Neural cell (in vitro differentiated cells): ENCODE data around the gene GIPC3. TPM values are rescaled to one million over a fixed set of nuclear protein-coding genes. Genes with fewer than 3 reads are reported as not detected.

ENCODE experiments used
- H2AFZ ChIP-seq: fragments of 200-600, 300-800 bp; sonication (generic), shearing (Covaris generic); 2 replicates; pipeline ENCODE4 v1.6.0; 2014; ENCODE audit warnings: low read depth, mild to moderate bottlenecking, antibody characterized with exemption, low read length, moderate library complexity
- H3F3A ChIP-seq: fragments of 200-600 bp; shearing (Covaris generic); 2 replicates; pipeline ENCODE4 v1.6.1; 2016; ENCODE audit warnings: mild to moderate bottlenecking, moderate library complexity, mixed read lengths, antibody characterized with exemption, low read length; ENCODE audit not compliant: insufficient read depth, poor library complexity, severe bottlenecking
- H3K27ac ChIP-seq: fragments of 200-600, 300-800 bp; sonication (generic), shearing (Covaris generic); 2 replicates; pipeline ENCODE4 v1.5.1; 2014; ENCODE audit warnings: mild to moderate bottlenecking, low read length, moderate library complexity
- H3K27me3 ChIP-seq: fragments of 300-800, 200-600 bp; sonication (generic), shearing (Covaris generic); 2 replicates; pipeline ENCODE4 v1.6.0; 2014; ENCODE audit warnings: mild to moderate bottlenecking, low read depth, low read length, moderate library complexity; ENCODE audit not compliant: insufficient read depth
- H3K36me3 ChIP-seq: fragments of 300-800, 200-600 bp; sonication (generic), shearing (Covaris generic); 2 replicates; pipeline ENCODE4 v1.5.1; 2014; ENCODE audit warnings: mild to moderate bottlenecking, antibody characterized with exemption, low read length, moderate library complexity; ENCODE audit not compliant: insufficient read depth
- H3K4me2 ChIP-seq: fragments of 300-800, 200-600 bp; sonication (generic), shearing (Covaris generic); 2 replicates; pipeline ENCODE4 v1.6.0; 2014; ENCODE audit warnings: mild to moderate bottlenecking, low read length
- H3K4me3 ChIP-seq: fragments of 300-800, 200-600 bp; sonication (generic), shearing (Covaris generic); 2 replicates; pipeline ENCODE4 v1.5.1; 2014; ENCODE audit warnings: mild to moderate bottlenecking, low read length, moderate library complexity
- H3K79me2 ChIP-seq: fragments of 200-600 bp; shearing (Covaris generic); replicated peaks from 2 replicates; pipeline ENCODE4 v1.6.0; 2014; ENCODE audit warnings: mild to moderate bottlenecking, low read length, moderate library complexity; ENCODE audit not compliant: insufficient read depth
- H3K9ac ChIP-seq: fragments of 300-800, 200-600 bp; sonication (generic), shearing (Covaris generic); 2 replicates; pipeline ENCODE4 v1.6.1; 2016; ENCODE audit warnings: mild to moderate bottlenecking, low read length, mixed read lengths
- H3K9me2 ChIP-seq: fragments of 200-600 bp; shearing (Covaris generic); 2 replicates; pipeline ENCODE4 v1.6.1; 2016; ENCODE audit warnings: mild to moderate bottlenecking, low read length, mixed read lengths; ENCODE audit not compliant: insufficient read depth
- H3K9me3 ChIP-seq: fragments of 200-600, 300-800 bp; sonication (generic), shearing (Covaris generic); 2 replicates; pipeline ENCODE4 v1.6.1; 2016; ENCODE audit warnings: mild to moderate bottlenecking, mixed run types, low read length, moderate library complexity, mixed read lengths
- H4K20me1 ChIP-seq: fragments of 200-600 bp; shearing (Covaris generic); 2 replicates; pipeline ENCODE4 v1.6.1; 2016; ENCODE audit warnings: mild to moderate bottlenecking, mixed run types; ENCODE audit not compliant: insufficient read depth
- CTCF ChIP-seq: fragments of 450-650 bp; IDR thresholded peaks from 2 replicates; pipeline ENCODE4 v1.5.1; 2014; ENCODE audit warnings: antibody characterized with exemption, mild to moderate bottlenecking, moderate library complexity; ENCODE audit not compliant: poor library complexity, severe bottlenecking
- EP300 ChIP-seq: fragments of 450-650 bp; conservative IDR thresholded peaks from 2 replicates; pipeline ENCODE4 v1.6.1; 2014; ENCODE audit warnings: antibody characterized with exemption, mild to moderate bottlenecking, moderate library complexity; ENCODE audit not compliant: poor library complexity, severe bottlenecking
- EZH2 ChIP-seq: fragments of 200-600, 300-800 bp; shearing (Covaris generic), sonication (generic); IDR thresholded peaks from 2 replicates; pipeline ENCODE4 v1.6.1; 2014; ENCODE audit warnings: antibody characterized with exemption, low read length, borderline replicate concordance, mild to moderate bottlenecking; ENCODE audit not compliant: insufficient read depth, poor library complexity, severe bottlenecking
- MXI1 ChIP-seq: fragments of 450-650 bp; conservative IDR thresholded peaks from 2 replicates; pipeline ENCODE4 v1.6.1; 2014; ENCODE audit warnings: antibody characterized with exemption, mild to moderate bottlenecking; ENCODE audit not compliant: poor library complexity, severe bottlenecking
- POLR2AphosphoS5 ChIP-seq: IDR thresholded peaks from 2 replicates; pipeline ENCODE4 v1.6.1; 2012
- RAD21 ChIP-seq: fragments of 450-650 bp; conservative IDR thresholded peaks from 2 replicates; pipeline ENCODE4 v1.6.1; 2014; ENCODE audit warnings: antibody characterized with exemption, mild to moderate bottlenecking, moderate library complexity
- REST ChIP-seq: IDR thresholded peaks from 2 replicates; pipeline ENCODE4 v1.6.1; 2012; ENCODE audit warnings: borderline replicate concordance
- SMC3 ChIP-seq: fragments of 450-650 bp; conservative IDR thresholded peaks from 2 replicates; pipeline ENCODE4 v1.6.1; 2014; ENCODE audit warnings: antibody characterized with exemption, mild to moderate bottlenecking, moderate library complexity; ENCODE audit not compliant: poor library complexity
- TAF1 ChIP-seq: IDR thresholded peaks from 2 replicates; pipeline ENCODE4 v1.6.1; 2012; ENCODE audit warnings: low read depth
- polyA plus RNA-seq: library from polyadenylated mRNA; depleted of rRNA; stranded (reverse); fragments of >200 nt; gene quantifications from 2 replicates; pipeline ENCODE4 v1.2.3, GENCODE V29; 2014

The GIPC3 gene
- polyA plus RNA-seq, 1 donor from 2014 or later = not detected

DNA sequence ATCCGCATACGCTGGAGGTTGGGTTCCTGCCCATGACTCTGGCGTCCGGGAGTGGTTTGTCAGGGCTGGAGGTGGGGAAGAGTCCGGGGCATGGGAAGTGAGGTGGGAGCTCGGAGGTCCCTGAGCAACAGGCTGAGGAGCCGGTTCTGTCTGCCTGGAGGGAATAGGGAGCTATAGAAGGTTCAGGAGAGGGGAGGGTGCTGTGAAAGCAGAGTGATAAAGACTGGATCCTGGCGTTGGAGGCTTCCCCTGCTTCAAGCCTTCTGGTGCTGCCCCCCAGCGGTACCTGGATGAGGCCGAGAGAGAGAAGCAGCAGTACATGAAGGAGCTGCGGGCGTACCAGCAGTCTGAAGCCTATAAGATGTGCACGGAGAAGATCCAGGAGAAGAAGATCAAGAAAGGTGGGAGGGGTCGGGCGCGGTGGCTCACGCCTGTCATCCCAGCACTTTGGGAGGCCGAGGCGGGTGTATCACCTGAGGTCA is 10.0 kb upstream of the GIPC3 start:
- H3K9me2 ChIP-seq = no peaks in the 10 kb centered on the region
- TF ChIP-seq SMC3 = no peak
- TF ChIP-seq RAD21 = no peak
- TF ChIP-seq REST = no peak
- H3F3A ChIP-seq = no peaks in the 10 kb centered on the region
- H3K36me3 ChIP-seq = no peaks in the 10 kb centered on the region
- H2AFZ ChIP-seq = no peak overlapping the region
- H3K9me3 ChIP-seq = no peaks in the 10 kb centered on the region
- H4K20me1 ChIP-seq = no peaks in the 10 kb centered on the region
- no peak overlapping the region for H3K4me3 ChIP-seq
- H3K27ac ChIP-seq = no peak overlapping the region
- H3K27me3 ChIP-seq = no peaks in the 10 kb centered on the region
- H3K79me2 ChIP-seq = no peaks in the 10 kb centered on the region
- no peak overlapping the region for H3K9ac ChIP-seq
- H3K4me2 ChIP-seq = no peak overlapping the region

- Histone ChIP-seq H3K9ac (peak overlapping the region; percentile 45), H3K36me3 (no peaks in the 10 kb centered on the region), H3K4me3 (peak overlapping the region; percentile 66), H3K27me3 (no peaks in the 10 kb centered on the region), H3K9me3 (no peaks in the 10 kb centered on the region), H3K79me2 (no peaks in the 10 kb centered on the region), H3K4me2 (peak overlapping the region; percentile 30), H3F3A (no peaks in the 10 kb centered on the region), H4K20me1 (no peaks in the 10 kb centered on the region), H3K9me2 (no peaks in the 10 kb centered on the region), H2AFZ (no peak overlapping the region), H3K27ac (no peak overlapping the region)
- no peak for TF ChIP-seq EP300
- TF ChIP-seq CTCF = no peak
- no peak for TF ChIP-seq RAD21
- no peak for TF ChIP-seq EZH2
- TF ChIP-seq POLR2AphosphoS5 = no peak
- TF ChIP-seq MXI1 = no peak
- no peak for TF ChIP-seq REST
- no peak for TF ChIP-seq SMC3
- TF ChIP-seq TAF1 = no peak
Measured at GRCh38 chr19:3575949-3576673, 9.2 kb upstream of the GIPC3 start.
